OCI-LY1 (cell line): ENCODE data around the gene PRR36.

Experiments used
- H2AFZ ChIP-seq: fragments of 200-600 bp; sonication (generic), shearing (Covaris generic); 2 replicates; pipeline ENCODE4 v1.6.0; 2014; ENCODE audit warnings: antibody characterized with exemption, mild to moderate bottlenecking, low read length
- H3F3A ChIP-seq: fragments of 200-600 bp; sonication (generic), shearing (Covaris generic); 2 replicates; pipeline ENCODE4 v1.6.0; 2014; ENCODE audit warnings: mild to moderate bottlenecking, antibody characterized with exemption, low read length, moderate library complexity; ENCODE audit not compliant: insufficient read depth
- H3K27ac ChIP-seq: fragments of 200-600 bp; sonication (generic); 2 replicates; pipeline ENCODE4 v1.5.1; 2014; ENCODE audit warnings: low read length, mixed run types, mild to moderate bottlenecking, low read depth; ENCODE audit not compliant: poor library complexity, severe bottlenecking
- H3K27me3 ChIP-seq: fragments of 200-600 bp; sonication (generic); 2 replicates; pipeline ENCODE4 v1.6.0; 2014; ENCODE audit warnings: antibody characterized with exemption, mild to moderate bottlenecking, low read length, moderate library complexity; ENCODE audit not compliant: insufficient read depth
- H3K36me3 ChIP-seq: fragments of 200-600 bp; sonication (generic); 2 replicates; pipeline ENCODE4 v1.6.1; 2014; ENCODE audit warnings: mild to moderate bottlenecking, antibody characterized with exemption, low read length, moderate library complexity, mixed read lengths; ENCODE audit not compliant: insufficient read depth
- H3K4me1 ChIP-seq: fragments of 200-600 bp; sonication (generic); 2 replicates; pipeline ENCODE4 v1.5.1; 2014; ENCODE audit warnings: mild to moderate bottlenecking, low read length, moderate library complexity; ENCODE audit not compliant: insufficient read depth, severe bottlenecking
- H3K4me2 ChIP-seq: fragments of 200-600 bp; sonication (generic), shearing (Covaris generic); 2 replicates; pipeline ENCODE4 v1.6.1; 2014; ENCODE audit warnings: low read length
- H3K4me3 ChIP-seq: fragments of 200-600 bp; sonication (generic); 2 replicates; pipeline ENCODE4 v1.5.1; 2014; ENCODE audit warnings: low read length, low read depth, mild to moderate bottlenecking, mixed read lengths; ENCODE audit not compliant: poor library complexity, severe bottlenecking
- H3K79me2 ChIP-seq: fragments of 200-600 bp; shearing (Covaris generic); 2 replicates; pipeline ENCODE4 v1.6.1; 2016; ENCODE audit warnings: mixed run types, low read length, mixed read lengths; ENCODE audit not compliant: insufficient read depth
- H3K9ac ChIP-seq: fragments of 200-600 bp; sonication (generic), shearing (Covaris generic); 2 replicates; pipeline ENCODE4 v1.6.1; 2014; ENCODE audit warnings: mild to moderate bottlenecking, low read length, mixed read lengths
- H3K9me2 ChIP-seq: fragments of 200-600 bp; sonication (generic), shearing (Covaris generic); 2 replicates; pipeline ENCODE4 v1.6.1; 2014; ENCODE audit warnings: low read depth, mild to moderate bottlenecking, low read length, mixed read lengths
- H3K9me3 ChIP-seq: fragments of 200-600 bp; shearing (Covaris generic); 2 replicates; pipeline ENCODE4 v1.6.1; 2014; ENCODE audit warnings: low read length, mixed read lengths
- H4K20me1 ChIP-seq: fragments of 200-600 bp; sonication (generic), shearing (Covaris generic); 2 replicates; pipeline ENCODE4 v1.6.0; 2016; ENCODE audit warnings: mild to moderate bottlenecking, low read length; ENCODE audit not compliant: insufficient read depth
- CTCF ChIP-seq: fragments of 200-600 bp; sonication (generic), shearing (Covaris generic); IDR thresholded peaks from 2 replicates; pipeline ENCODE4 v1.5.1; 2017; ENCODE audit warnings: mild to moderate bottlenecking, antibody characterized with exemption, low read length, moderate library complexity, mixed read lengths
- EZH2 ChIP-seq: fragments of 200-600 bp; sonication (generic), shearing (Covaris generic); IDR thresholded peaks from 2 replicates; pipeline ENCODE4 v1.8.0; 2017; ENCODE audit warnings: borderline replicate concordance, mixed run types, mild to moderate bottlenecking, antibody characterized with exemption, low read length, moderate library complexity, mixed read lengths

Gene PRR36

GRCh38 chr19:7907122-7907521 is 32.9 kb upstream of the PRR36 start:
- Histone ChIP-seq H3K79me2 (peaks cover 9% of the 10 kb centered on the region), H3K36me3 (peaks cover 31% of the 10 kb centered on the region)

GRCh38 chr19:7905859-7906258 is 31.7 kb upstream of the PRR36 start:
- Histone ChIP-seq H3K4me2 (no peak overlapping the region), H4K20me1 (no peaks in the 10 kb centered on the region), H3F3A (no peaks in the 10 kb centered on the region), H3K9ac (no peak overlapping the region), H3K27ac (no peak overlapping the region), H3K79me2 (peaks cover 9% of the 10 kb centered on the region), H3K4me1 (peaks cover 22% of the 10 kb centered on the region), H3K9me3 (no peaks in the 10 kb centered on the region), H3K9me2 (no peaks in the 10 kb centered on the region), H3K36me3 (peaks cover 18% of the 10 kb centered on the region), H2AFZ (no peak overlapping the region), H3K4me3 (no peak overlapping the region), H3K27me3 (no peaks in the 10 kb centered on the region)
- TF ChIP-seq CTCF (no peak), EZH2 (no peak)

More at GRCh38 chr19:7907122-7907521, 32.9 kb upstream of the PRR36 start:
- no peak for TF ChIP-seq CTCF
- no peak for TF ChIP-seq EZH2
- H3F3A ChIP-seq, result no peaks in the 10 kb centered on the region
- H3K4me2 ChIP-seq, result no peak overlapping the region
- no peak overlapping the region for H2AFZ ChIP-seq
- no peak overlapping the region for H3K27ac ChIP-seq
- no peak overlapping the region for H3K9ac ChIP-seq
- no peaks in the 10 kb centered on the region for H3K9me3 ChIP-seq
- no peaks in the 10 kb centered on the region for H3K9me2 ChIP-seq
- no peaks in the 10 kb centered on the region for H4K20me1 ChIP-seq
- no peak overlapping the region for H3K4me3 ChIP-seq
- H3K27me3 ChIP-seq, result no peaks in the 10 kb centered on the region
- peaks cover 22% of the 10 kb centered on the region for H3K4me1 ChIP-seq

- Histone ChIP-seq H3K9me2 (no peaks in the 10 kb centered on the region), H3K27me3 (no peaks in the 10 kb centered on the region), H3K4me2 (peak overlapping the region; percentile 99), H2AFZ (no peak overlapping the region), H3K9me3 (no peaks in the 10 kb centered on the region), H3K9ac (peak overlapping the region; percentile 96; the same call in 1 of the 2 replicates), H3F3A (no peaks in the 10 kb centered on the region), H3K27ac (no peak overlapping the region), H3K4me1 (peaks cover 22% of the 10 kb centered on the region), H3K36me3 (peaks cover 13% of the 10 kb centered on the region; the same call in 1 of the 2 replicates), H4K20me1 (no peaks in the 10 kb centered on the region), H3K79me2 (peaks cover 9% of the 10 kb centered on the region), H3K4me3 (peak overlapping the region; percentile 99)
- TF ChIP-seq EZH2 (no peak), CTCF (no peak)
Observed at GRCh38 chr19:7905268-7905667, 31.1 kb upstream of the PRR36 start.
